Lower lobe of right lung (tissue), 2 donors: Measurements from ENCODE around the gene STK32C. TPM values are rescaled to one million over a fixed set of nuclear protein-coding genes. Genes with fewer than 3 reads are reported as not detected.

Experiments used
- ATAC-seq, 2 donors: fragments of 200-7000 bp; cut with Tn5 transposase; one replicate each; pipeline ENCODE4 v1.9.1; 2020 to 2022; ENCODE audit warnings: mild to moderate bottlenecking in 2 of 2, moderate library complexity in 2 of 2
- DNase-seq: peaks from one replicate; pipeline ENCODE4 v3.0.0-alpha.2; 2020
- H3K27ac ChIP-seq: fragments of 200-600 bp; one replicate; pipeline ENCODE4 v1.8.0; 2022
- H3K27me3 ChIP-seq: fragments of 200-600 bp; one replicate; pipeline ENCODE4 v1.8.0; 2022; ENCODE audit warnings: low read depth
- H3K36me3 ChIP-seq: fragments of 200-600 bp; one replicate; pipeline ENCODE4 v1.8.0; 2022; ENCODE audit warnings: mild to moderate bottlenecking
- H3K4me1 ChIP-seq: fragments of 200-600 bp; one replicate; pipeline ENCODE4 v1.8.0; 2022
- H3K4me3 ChIP-seq: fragments of 200-600 bp; one replicate; pipeline ENCODE4 v1.8.0; 2022; ENCODE audit warnings: mild to moderate bottlenecking
- H3K9me3 ChIP-seq: fragments of 200-600 bp; one replicate; pipeline ENCODE4 v1.8.0; 2022
- CTCF ChIP-seq: fragments of 200-600 bp; IDR thresholded peaks from one replicate; pipeline ENCODE4 v1.8.0; 2022; ENCODE audit warnings: antibody characterized with exemption, mild to moderate bottlenecking
- intact Hi-C: fragments of 100-400 bp; cut with DNase I; formaldehyde crosslinking; loops from one replicate; pipeline ENCODE4 v1.11.0; 2022
- total RNA-seq: library from RNA; stranded (reverse); fragmentation: NEBNext Ultra II Directional; extraction: Animal tissue kit (Norgen Biotek cat#: 25700); gene quantifications from one replicate; pipeline ENCODE4 v1.2.1, GENCODE V29; 2021
- donor health status: DM: no; HTN: yes; CAD: no; lungs with severe emphysema.

STK32C gene
- total RNA-seq, 1 donor from 2014 or later, result 14.1 TPM

GRCh38 chr10:132229096-132229495 is 78.7 kb downstream of the STK32C start:
- intact Hi-C loops, result loop anchor here (10.0 kb wide), 1 partner anchor 116 kb away; no protein-coding TSS in a partner anchor
- ATAC-seq (no peak), DNase-seq (no peak)
- no peak for TF ChIP-seq CTCF
- Histone ChIP-seq H3K27ac (no peak overlapping the region), H3K4me3 (no peak overlapping the region), H3K9me3 (no peaks in the 10 kb centered on the region), H3K4me1 (peaks cover 14% of the 10 kb centered on the region), H3K36me3 (no peaks in the 10 kb centered on the region), H3K27me3 (no peaks in the 10 kb centered on the region)

GRCh38 chr10:132228616-132229015 is 79.1 kb downstream of the STK32C start:
- ATAC-seq (no peak), DNase-seq (no peak)
- Histone ChIP-seq H3K9me3 (no peaks in the 10 kb centered on the region), H3K36me3 (no peaks in the 10 kb centered on the region), H3K4me3 (no peak overlapping the region), H3K27me3 (no peaks in the 10 kb centered on the region), H3K4me1 (peaks cover 14% of the 10 kb centered on the region), H3K27ac (no peak overlapping the region)
- intact Hi-C loops, result loop anchor here (10.0 kb wide), 1 partner anchor 116 kb away; no protein-coding TSS in a partner anchor
- TF ChIP-seq CTCF, result no peak

GRCh38 chr10:132227851-132228390 is 79.8 kb downstream of the STK32C start:
- Histone ChIP-seq H3K9me3 (no peaks in the 10 kb centered on the region), H3K36me3 (no peaks in the 10 kb centered on the region), H3K4me3 (no peak overlapping the region), H3K27ac (no peak overlapping the region), H3K4me1 (peaks cover 16% of the 10 kb centered on the region), H3K27me3 (no peaks in the 10 kb centered on the region)
- TF ChIP-seq CTCF, result no peak
- ATAC-seq (no peak), DNase-seq (no peak)
- intact Hi-C loops, result loop anchor here (10.0 kb wide), 1 partner anchor 117 kb away; no protein-coding TSS in a partner anchor

GRCh38 chr10:132226586-132227405 is 81.0 kb downstream of the STK32C start:
- no peaks in the 10 kb centered on the region for H3K27me3 ChIP-seq
- no peaks in the 10 kb centered on the region for H3K36me3 ChIP-seq
- no peak for ATAC-seq
- intact Hi-C loops, result loop anchor here (10.0 kb wide), 1 partner anchor 118 kb away; no protein-coding TSS in a partner anchor
- no peak overlapping the region for H3K27ac ChIP-seq
- peaks cover 16% of the 10 kb centered on the region for H3K4me1 ChIP-seq
- no peak for DNase-seq
- no peak for TF ChIP-seq CTCF
- no peaks in the 10 kb centered on the region for H3K9me3 ChIP-seq
- H3K4me3 ChIP-seq, result no peak overlapping the region

GRCh38 chr10:132225849-132226205 is 81.9 kb downstream of the STK32C start:
- Histone ChIP-seq H3K27ac (no peak overlapping the region), H3K36me3 (no peaks in the 10 kb centered on the region), H3K4me3 (no peak overlapping the region), H3K4me1 (peaks cover 13% of the 10 kb centered on the region), H3K9me3 (no peaks in the 10 kb centered on the region), H3K27me3 (no peaks in the 10 kb centered on the region)
- intact Hi-C loops, result loop anchor here (10.0 kb wide), 1 partner anchor 119 kb away; no protein-coding TSS in a partner anchor
- DNase-seq (no peak), ATAC-seq (no peak)
- TF ChIP-seq CTCF, result no peak
